ENCODE measurements around the gene GNB1. TPM values are rescaled to one million over a fixed set of nuclear protein-coding genes. Genes with fewer than 3 reads are reported as not detected.

Gene GNB1
- polyA plus RNA-seq (2013, experiment 1 of 2), result 291 TPM
- 287 TPM for polyA plus RNA-seq (2013, experiment 2 of 2)

GRCh38 chr1:1890506-1891348 is at the start of gene GNB1:
GNB1 (minus strand) TSS chr1:1891087; CDS start chr1:1825453, 65,634 bp downstream.
- Histone ChIP-seq H3K27ac (replicated peaks; ENCODE audit: low read length) (peak within 1 kb of the TSS; percentile 85), H3K23ac (ENCODE audit: low read depth, low read length, poor library complexity) (peak within 1 kb of the TSS; percentile 95), H3K14ac (ENCODE audit: low read length) (peak within 1 kb of the TSS; percentile 82), H2AFZ (ENCODE audit: low read length) (peak within 1 kb of the TSS; percentile 93), H3K9ac (ENCODE audit: low read depth, low read length, poor library complexity) (peak within 1 kb of the TSS; percentile 98), H3K4me3 (ENCODE audit: low read length in 2 of 2) (peak within 1 kb of the TSS; percentile 92 to 98), H2BK120ac (ENCODE audit: low read depth, low read length) (peak within 1 kb of the TSS; percentile 96), H3K4ac (ENCODE audit: low read length) (peak within 1 kb of the TSS; percentile 76), H3K9me3 (replicated peaks in 1 of 2; ENCODE audit: control insufficient read depth in 2 of 2, insufficient read depth in 1 of 2, low read depth in 1 of 2, low read length in 2 of 2) (peaks cover 0 to 25% of the 10 kb centered on the region in 2 donors), H2BK12ac (ENCODE audit: low read length) (peak within 1 kb of the TSS; percentile 97), H3K4me2 (ENCODE audit: insufficient read depth, low read length, poor library complexity, severe bottlenecking) (peak within 1 kb of the TSS; percentile 69), H3K79me1 (ENCODE audit: low read depth, low read length) (peaks cover 5% of the 10 kb centered on the region), H4K8ac (ENCODE audit: low read depth, low read length) (no peak within 1 kb of the TSS), H2AK5ac (ENCODE audit: low read depth, low read length) (peak within 1 kb of the TSS; percentile 99), H3K36me3 (replicated peaks in 1 of 2; ENCODE audit: control insufficient read depth in 2 of 2, insufficient read depth in 2 of 2, low read length in 2 of 2) (peaks cover 0 to 19% of the 10 kb centered on the region in 2 donors), H2BK15ac (ENCODE audit: low read length) (peak within 1 kb of the TSS; percentile 87), H4K91ac (ENCODE audit: low read depth, low read length, poor library complexity) (no peak within 1 kb of the TSS), H3K27me3 (ENCODE audit: control insufficient read depth in 3 of 3, insufficient read depth in 3 of 3, low read depth in 1 of 3, low read length in 3 of 3) (no peaks in the 10 kb centered on the region), H3K4me1 (ENCODE audit: control insufficient read depth in 2 of 2, insufficient read depth in 1 of 2, low read depth in 1 of 2, low read length in 2 of 2) (peaks cover 14 to 27% of the 10 kb centered on the region in 2 donors), H2BK5ac (ENCODE audit: low read length) (peak within 1 kb of the TSS; percentile 95), H3K18ac (ENCODE audit: low read length) (peak within 1 kb of the TSS; percentile 98)
- DNase-seq (ENCODE audit: low spot score), result peak; percentile 86
- WGBS, 2 donors (ENCODE audit: extremely low coverage in 2 of 2, insufficient read length in 2 of 2, insufficient replicate concordance in 1 of 2), result no CpG with 5 or more reads among the region's 137 CpGs

DNA sequence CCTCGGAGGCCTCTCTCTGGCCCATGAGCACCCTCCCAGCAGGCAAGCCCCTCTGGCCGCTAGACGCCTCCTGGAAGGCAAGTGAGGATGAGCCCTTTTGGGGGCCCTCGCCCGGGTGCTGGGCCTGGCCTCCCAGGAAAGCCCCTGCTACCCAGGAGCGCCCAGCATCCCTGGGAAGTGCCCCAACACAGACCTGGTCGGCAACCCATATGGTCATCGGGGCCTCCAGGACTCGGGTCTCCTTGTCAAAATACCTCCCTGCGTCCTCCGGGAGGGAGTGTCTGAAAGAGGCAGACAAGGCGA is 49.2 kb upstream of the GNB1 start:
- Histone ChIP-seq H3K27ac (replicated peaks; ENCODE audit: low read length) (no peak overlapping the region), H3K4me3 (ENCODE audit: low read length in 2 of 2) (no peak overlapping the region), H3K4me1 (ENCODE audit: control insufficient read depth in 2 of 2, insufficient read depth in 1 of 2, low read depth in 1 of 2, low read length in 2 of 2) (peaks cover 7 to 8% of the 10 kb centered on the region in 2 donors), H3K36me3 (replicated peaks in 1 of 2; ENCODE audit: control insufficient read depth in 2 of 2, insufficient read depth in 2 of 2, low read length in 2 of 2) (no peaks in the 10 kb centered on the region), H3K18ac (ENCODE audit: low read length) (no peak overlapping the region), H3K79me1 (ENCODE audit: low read depth, low read length) (peaks cover 4% of the 10 kb centered on the region), H3K27me3 (ENCODE audit: control insufficient read depth in 3 of 3, insufficient read depth in 3 of 3, low read depth in 1 of 3, low read length in 3 of 3) (peaks cover 0 to 19% (median 0%) of the 10 kb centered on the region in 3 experiments), H4K91ac (ENCODE audit: low read depth, low read length, poor library complexity) (no peak overlapping the region), H4K8ac (ENCODE audit: low read depth, low read length) (no peak overlapping the region), H2BK15ac (ENCODE audit: low read length) (no peak overlapping the region), H2AK5ac (ENCODE audit: low read depth, low read length) (no peak overlapping the region), H3K9ac (ENCODE audit: low read depth, low read length, poor library complexity) (peak overlapping the region; percentile 44), H3K14ac (ENCODE audit: low read length) (no peak overlapping the region), H2AFZ (ENCODE audit: low read length) (no peak overlapping the region), H3K9me3 (replicated peaks in 1 of 2; ENCODE audit: control insufficient read depth in 2 of 2, insufficient read depth in 1 of 2, low read depth in 1 of 2, low read length in 2 of 2) (peaks cover 0 to 2% of the 10 kb centered on the region in 2 donors), H3K23ac (ENCODE audit: low read depth, low read length, poor library complexity) (no peak overlapping the region), H2BK120ac (ENCODE audit: low read depth, low read length) (no peak overlapping the region), H3K4me2 (ENCODE audit: insufficient read depth, low read length, poor library complexity, severe bottlenecking) (no peak overlapping the region), H2BK12ac (ENCODE audit: low read length) (no peak overlapping the region), H3K4ac (ENCODE audit: low read length) (no peak overlapping the region), H2BK5ac (ENCODE audit: low read length) (no peak overlapping the region)
- WGBS, 2 donors (ENCODE audit: extremely low coverage in 2 of 2, insufficient read length in 2 of 2, insufficient replicate concordance in 1 of 2), result no CpG with 5 or more reads among the region's 12 CpGs
- DNase-seq (ENCODE audit: low spot score), result no peak

GRCh38 chr1:1939296-1940122 is 48.6 kb upstream of the GNB1 start:
- no peak overlapping the region for H2AFZ ChIP-seq (ENCODE audit: low read length)
- H3K9ac ChIP-seq (ENCODE audit: low read depth, low read length, poor library complexity), result peak overlapping the region; percentile 44
- H3K36me3 ChIP-seq (replicated peaks in 1 of 2; ENCODE audit: control insufficient read depth in 2 of 2, insufficient read depth in 2 of 2, low read length in 2 of 2), result no peaks in the 10 kb centered on the region
- H3K79me1 ChIP-seq (ENCODE audit: low read depth, low read length), result peaks cover 4% of the 10 kb centered on the region
- no peak overlapping the region for H3K4ac ChIP-seq (ENCODE audit: low read length)
- peak overlapping the region; percentile 89 for H2AK5ac ChIP-seq (ENCODE audit: low read depth, low read length)
- H3K4me3 ChIP-seq (ENCODE audit: low read length in 2 of 2), result no peak overlapping the region
- no peak overlapping the region for H3K27ac ChIP-seq (replicated peaks; ENCODE audit: low read length)
- peak overlapping the region; percentile 89 for H3K14ac ChIP-seq (ENCODE audit: low read length)
- peaks cover 0 to 19% (median 0%) of the 10 kb centered on the region in 3 experiments for H3K27me3 ChIP-seq (ENCODE audit: control insufficient read depth in 3 of 3, insufficient read depth in 3 of 3, low read depth in 1 of 3, low read length in 3 of 3)
- H4K91ac ChIP-seq (ENCODE audit: low read depth, low read length, poor library complexity), result no peak overlapping the region
- H3K4me1 ChIP-seq (ENCODE audit: control insufficient read depth in 2 of 2, insufficient read depth in 1 of 2, low read depth in 1 of 2, low read length in 2 of 2), result peaks cover 7 to 8% of the 10 kb centered on the region in 2 donors
- peak overlapping the region; percentile 57 for H3K18ac ChIP-seq (ENCODE audit: low read length)
- peak overlapping the region; percentile 68 for H2BK5ac ChIP-seq (ENCODE audit: low read length)
- H3K9me3 ChIP-seq (replicated peaks in 1 of 2; ENCODE audit: control insufficient read depth in 2 of 2, insufficient read depth in 1 of 2, low read depth in 1 of 2, low read length in 2 of 2), result peaks cover 0 to 3% of the 10 kb centered on the region in 2 donors
- H2BK15ac ChIP-seq (ENCODE audit: low read length), result peak overlapping the region; percentile 37
- H4K8ac ChIP-seq (ENCODE audit: low read depth, low read length), result no peak overlapping the region
- peak overlapping the region; percentile 31 for H3K23ac ChIP-seq (ENCODE audit: low read depth, low read length, poor library complexity)
- WGBS, 2 donors (ENCODE audit: extremely low coverage in 2 of 2, insufficient read length in 2 of 2, insufficient replicate concordance in 1 of 2), result no CpG with 5 or more reads among the region's 28 CpGs
- no peak overlapping the region for H3K4me2 ChIP-seq (ENCODE audit: insufficient read depth, low read length, poor library complexity, severe bottlenecking)
- H2BK120ac ChIP-seq (ENCODE audit: low read depth, low read length), result no peak overlapping the region
- peak overlapping the region; percentile 84 for H2BK12ac ChIP-seq (ENCODE audit: low read length)
- DNase-seq (ENCODE audit: low spot score), result no peak
